ENCODE measurements around the gene SSPN. TPM values are rescaled to one million over a fixed set of nuclear protein-coding genes. Genes with fewer than 3 reads are reported as not detected.

Gene SSPN
- total and polyA plus RNA-seq, 2 experiments from 2014 or later: 1.1 to 2.3 TPM

- TF ChIP-seq ZNF114 (CRISPR knock-in tag; IDR thresholded peaks at IDR 0.05): no peak
Observed at GRCh38 chr12:26188127-26188526, 7.2 kb upstream of the SSPN start (continued).

- H3K27ac Mint-ChIP-seq: no peak overlapping the region
- H3K27me3 ChIP-seq (ENCODE audit: insufficient read depth): peaks cover 7% of the 10 kb centered on the region
- ATAC-seq: no peak
- H3K4me3 ChIP-seq: no peak overlapping the region
- H3K9me2 ChIP-seq (ENCODE audit: insufficient read depth): no peaks in the 10 kb centered on the region
- no peaks in the 10 kb centered on the region for H3F3A ChIP-seq (replicated peaks; ENCODE audit: low read depth)
- no peaks in the 10 kb centered on the region for H4K20me1 ChIP-seq (replicated peaks; ENCODE audit: insufficient read depth)
- H3K4me2 ChIP-seq: no peak overlapping the region
- H3K4me3 Mint-ChIP-seq: no peak overlapping the region
- H3K9me3 Mint-ChIP-seq: no peaks in the 10 kb centered on the region
- H2AFZ ChIP-seq: no peak overlapping the region
- H3K79me2 ChIP-seq (replicated peaks; ENCODE audit: insufficient read depth): no peaks in the 10 kb centered on the region
- H3K36me3 Mint-ChIP-seq (ENCODE audit: low read depth): no peaks in the 10 kb centered on the region
- no peak overlapping the region for H3K27ac ChIP-seq (ENCODE audit: low read depth)
- no peaks in the 10 kb centered on the region for H3K4me1 ChIP-seq (ENCODE audit: insufficient read depth)
- TF ChIP-seq EZH2phosphoT487 (IDR thresholded peaks at IDR 0.05; ENCODE audit: unreplicated experiment): no peak
- TF ChIP-seq NANOG (IDR thresholded peaks at IDR 0.05; ENCODE audit: borderline replicate concordance): no peak
- H3K36me3 ChIP-seq (ENCODE audit: insufficient read depth): no peaks in the 10 kb centered on the region
- no peak for DNase-seq (ENCODE audit: low spot score)
- H3K27me3 Mint-ChIP-seq (ENCODE audit: insufficient read depth, low read depth, poor library complexity): no peaks in the 10 kb centered on the region
- H3K4me1 Mint-ChIP-seq: peaks cover 6% of the 10 kb centered on the region; the same call in 2 of the 3 replicates
Observed at GRCh38 chr12:26188641-26189040, 6.7 kb upstream of the SSPN start.

GRCh38 chr12:26192142-26192541 is 3.2 kb upstream of the SSPN start:
- Histone ChIP-seq H3K27ac (ENCODE audit: low read depth) (no peak overlapping the region), H3K36me3 (ENCODE audit: insufficient read depth) (no peaks in the 10 kb centered on the region), H3K4me2 (no peak overlapping the region), H4K20me1 (replicated peaks; ENCODE audit: insufficient read depth) (no peaks in the 10 kb centered on the region), H2AFZ (no peak overlapping the region), H3K4me1 (ENCODE audit: insufficient read depth) (peaks cover 11% of the 10 kb centered on the region), H3K9me2 (ENCODE audit: insufficient read depth) (no peaks in the 10 kb centered on the region), H3F3A (replicated peaks; ENCODE audit: low read depth) (no peaks in the 10 kb centered on the region; the same call in 1 of the 2 replicates), H3K4me3 (no peak overlapping the region), H3K79me2 (replicated peaks; ENCODE audit: insufficient read depth) (no peaks in the 10 kb centered on the region), H3K27me3 (ENCODE audit: insufficient read depth) (peaks cover 39% of the 10 kb centered on the region)
- peaks cover 13% of the 10 kb centered on the region; the same call in 2 of the 3 replicates for H3K4me1 Mint-ChIP-seq
- H3K27me3 Mint-ChIP-seq (ENCODE audit: insufficient read depth, low read depth, poor library complexity): peaks cover 22% of the 10 kb centered on the region
- H3K27ac Mint-ChIP-seq: no peak overlapping the region
- DNase-seq (ENCODE audit: low spot score): no peak
- ATAC-seq: no peak
- no peaks in the 10 kb centered on the region for H3K36me3 Mint-ChIP-seq (ENCODE audit: low read depth)
- no peak overlapping the region for H3K4me3 Mint-ChIP-seq
- no peaks in the 10 kb centered on the region for H3K9me3 Mint-ChIP-seq
- TF ChIP-seq ZNF114 (CRISPR knock-in tag; IDR thresholded peaks at IDR 0.05): no peak
- TF ChIP-seq POLR2AphosphoS5 (IDR thresholded peaks at IDR 0.05; ENCODE audit: low read depth): no peak
- no peak for TF ChIP-seq CTCF (conservative IDR thresholded peaks at IDR 0.05; ENCODE audit: low read depth in 2 of 2)
- no peak for TF ChIP-seq ETS1 (IDR thresholded peaks at IDR 0.05)
- TF ChIP-seq EZH2phosphoT487 (IDR thresholded peaks at IDR 0.05; ENCODE audit: unreplicated experiment): no peak
- TF ChIP-seq ZNF462 (CRISPR knock-in tag; IDR thresholded peaks at IDR 0.05): no peak
